Neural cell (in vitro differentiated cells): ENCODE results near the gene CPA2. TPM values are rescaled to one million over a fixed set of nuclear protein-coding genes. Genes with fewer than 3 reads are reported as not detected.

Experiments
- H2AFZ ChIP-seq: fragments of 200-600, 300-800 bp; sonication (generic), shearing (Covaris generic); 2 replicates; pipeline ENCODE4 v1.6.0; 2014; ENCODE audit warnings: low read depth, mild to moderate bottlenecking, antibody characterized with exemption, low read length, moderate library complexity
- H3F3A ChIP-seq: fragments of 200-600 bp; shearing (Covaris generic); 2 replicates; pipeline ENCODE4 v1.6.1; 2016; ENCODE audit warnings: mild to moderate bottlenecking, moderate library complexity, mixed read lengths, antibody characterized with exemption, low read length; ENCODE audit not compliant: insufficient read depth, poor library complexity, severe bottlenecking
- H3K27ac ChIP-seq: fragments of 200-600, 300-800 bp; sonication (generic), shearing (Covaris generic); 2 replicates; pipeline ENCODE4 v1.5.1; 2014; ENCODE audit warnings: mild to moderate bottlenecking, low read length, moderate library complexity
- H3K27me3 ChIP-seq: fragments of 300-800, 200-600 bp; sonication (generic), shearing (Covaris generic); 2 replicates; pipeline ENCODE4 v1.6.0; 2014; ENCODE audit warnings: mild to moderate bottlenecking, low read depth, low read length, moderate library complexity; ENCODE audit not compliant: insufficient read depth
- H3K36me3 ChIP-seq: fragments of 300-800, 200-600 bp; sonication (generic), shearing (Covaris generic); 2 replicates; pipeline ENCODE4 v1.5.1; 2014; ENCODE audit warnings: mild to moderate bottlenecking, antibody characterized with exemption, low read length, moderate library complexity; ENCODE audit not compliant: insufficient read depth
- H3K4me2 ChIP-seq: fragments of 300-800, 200-600 bp; sonication (generic), shearing (Covaris generic); 2 replicates; pipeline ENCODE4 v1.6.0; 2014; ENCODE audit warnings: mild to moderate bottlenecking, low read length
- H3K4me3 ChIP-seq: fragments of 300-800, 200-600 bp; sonication (generic), shearing (Covaris generic); 2 replicates; pipeline ENCODE4 v1.5.1; 2014; ENCODE audit warnings: mild to moderate bottlenecking, low read length, moderate library complexity
- H3K79me2 ChIP-seq: fragments of 200-600 bp; shearing (Covaris generic); replicated peaks from 2 replicates; pipeline ENCODE4 v1.6.0; 2014; ENCODE audit warnings: mild to moderate bottlenecking, low read length, moderate library complexity; ENCODE audit not compliant: insufficient read depth
- H3K9ac ChIP-seq: fragments of 300-800, 200-600 bp; sonication (generic), shearing (Covaris generic); 2 replicates; pipeline ENCODE4 v1.6.1; 2016; ENCODE audit warnings: mild to moderate bottlenecking, low read length, mixed read lengths
- H3K9me2 ChIP-seq: fragments of 200-600 bp; shearing (Covaris generic); 2 replicates; pipeline ENCODE4 v1.6.1; 2016; ENCODE audit warnings: mild to moderate bottlenecking, low read length, mixed read lengths; ENCODE audit not compliant: insufficient read depth
- H3K9me3 ChIP-seq: fragments of 200-600, 300-800 bp; sonication (generic), shearing (Covaris generic); 2 replicates; pipeline ENCODE4 v1.6.1; 2016; ENCODE audit warnings: mild to moderate bottlenecking, mixed run types, low read length, moderate library complexity, mixed read lengths
- H4K20me1 ChIP-seq: fragments of 200-600 bp; shearing (Covaris generic); 2 replicates; pipeline ENCODE4 v1.6.1; 2016; ENCODE audit warnings: mild to moderate bottlenecking, mixed run types; ENCODE audit not compliant: insufficient read depth
- CTCF ChIP-seq: fragments of 450-650 bp; IDR thresholded peaks from 2 replicates; pipeline ENCODE4 v1.5.1; 2014; ENCODE audit warnings: antibody characterized with exemption, mild to moderate bottlenecking, moderate library complexity; ENCODE audit not compliant: poor library complexity, severe bottlenecking
- EP300 ChIP-seq: fragments of 450-650 bp; conservative IDR thresholded peaks from 2 replicates; pipeline ENCODE4 v1.6.1; 2014; ENCODE audit warnings: antibody characterized with exemption, mild to moderate bottlenecking, moderate library complexity; ENCODE audit not compliant: poor library complexity, severe bottlenecking
- EZH2 ChIP-seq: fragments of 200-600, 300-800 bp; shearing (Covaris generic), sonication (generic); IDR thresholded peaks from 2 replicates; pipeline ENCODE4 v1.6.1; 2014; ENCODE audit warnings: antibody characterized with exemption, low read length, borderline replicate concordance, mild to moderate bottlenecking; ENCODE audit not compliant: insufficient read depth, poor library complexity, severe bottlenecking
- MXI1 ChIP-seq: fragments of 450-650 bp; conservative IDR thresholded peaks from 2 replicates; pipeline ENCODE4 v1.6.1; 2014; ENCODE audit warnings: antibody characterized with exemption, mild to moderate bottlenecking; ENCODE audit not compliant: poor library complexity, severe bottlenecking
- POLR2AphosphoS5 ChIP-seq: IDR thresholded peaks from 2 replicates; pipeline ENCODE4 v1.6.1; 2012
- RAD21 ChIP-seq: fragments of 450-650 bp; conservative IDR thresholded peaks from 2 replicates; pipeline ENCODE4 v1.6.1; 2014; ENCODE audit warnings: antibody characterized with exemption, mild to moderate bottlenecking, moderate library complexity
- SMC3 ChIP-seq: fragments of 450-650 bp; conservative IDR thresholded peaks from 2 replicates; pipeline ENCODE4 v1.6.1; 2014; ENCODE audit warnings: antibody characterized with exemption, mild to moderate bottlenecking, moderate library complexity; ENCODE audit not compliant: poor library complexity
- TAF1 ChIP-seq: IDR thresholded peaks from 2 replicates; pipeline ENCODE4 v1.6.1; 2012; ENCODE audit warnings: low read depth
- polyA plus RNA-seq: library from polyadenylated mRNA; depleted of rRNA; stranded (reverse); fragments of >200 nt; gene quantifications from 2 replicates; pipeline ENCODE4 v1.2.3, GENCODE V29; 2014
- TF ChIP-seq, protein P1 (sequence below): IDR thresholded peaks from 2 replicates; pipeline ENCODE4 v1.6.1; 2012; ENCODE audit warnings: borderline replicate concordance

CPA2 gene
- polyA plus RNA-seq, 1 donor from 2014 or later = 0.41 TPM

DNA sequence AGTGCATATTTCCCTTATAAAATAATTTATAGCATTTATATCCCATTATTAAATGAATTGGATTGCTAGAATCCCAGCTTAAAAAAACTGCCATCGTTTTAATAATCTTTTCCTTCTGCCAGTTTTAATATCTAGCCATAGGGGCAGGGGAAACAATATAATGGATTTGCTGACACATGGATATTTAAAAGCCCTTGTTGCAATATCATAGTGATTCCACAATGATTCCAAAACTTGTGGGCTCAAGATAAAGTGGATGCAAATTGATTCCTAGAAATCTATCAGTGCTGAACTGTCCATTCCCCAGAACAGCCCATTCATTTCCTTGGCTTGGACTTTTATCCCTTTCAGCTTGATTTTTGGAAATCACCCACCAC, 2.6 kb downstream of the CPA2 start:
- Histone ChIP-seq H3K9me2 (no peaks in the 10 kb centered on the region), H3K27me3 (no peaks in the 10 kb centered on the region), H4K20me1 (no peaks in the 10 kb centered on the region), H2AFZ (no peak overlapping the region), H3F3A (peaks cover 8% of the 10 kb centered on the region), H3K4me2 (no peak overlapping the region), H3K4me3 (no peak overlapping the region), H3K79me2 (peaks cover 2% of the 10 kb centered on the region), H3K36me3 (no peaks in the 10 kb centered on the region), H3K9ac (no peak overlapping the region), H3K9me3 (no peaks in the 10 kb centered on the region), H3K27ac (no peak overlapping the region)
- no peak for TF ChIP-seq CTCF
- TF ChIP-seq MXI1 = no peak
- TF ChIP-seq, protein P1, sequence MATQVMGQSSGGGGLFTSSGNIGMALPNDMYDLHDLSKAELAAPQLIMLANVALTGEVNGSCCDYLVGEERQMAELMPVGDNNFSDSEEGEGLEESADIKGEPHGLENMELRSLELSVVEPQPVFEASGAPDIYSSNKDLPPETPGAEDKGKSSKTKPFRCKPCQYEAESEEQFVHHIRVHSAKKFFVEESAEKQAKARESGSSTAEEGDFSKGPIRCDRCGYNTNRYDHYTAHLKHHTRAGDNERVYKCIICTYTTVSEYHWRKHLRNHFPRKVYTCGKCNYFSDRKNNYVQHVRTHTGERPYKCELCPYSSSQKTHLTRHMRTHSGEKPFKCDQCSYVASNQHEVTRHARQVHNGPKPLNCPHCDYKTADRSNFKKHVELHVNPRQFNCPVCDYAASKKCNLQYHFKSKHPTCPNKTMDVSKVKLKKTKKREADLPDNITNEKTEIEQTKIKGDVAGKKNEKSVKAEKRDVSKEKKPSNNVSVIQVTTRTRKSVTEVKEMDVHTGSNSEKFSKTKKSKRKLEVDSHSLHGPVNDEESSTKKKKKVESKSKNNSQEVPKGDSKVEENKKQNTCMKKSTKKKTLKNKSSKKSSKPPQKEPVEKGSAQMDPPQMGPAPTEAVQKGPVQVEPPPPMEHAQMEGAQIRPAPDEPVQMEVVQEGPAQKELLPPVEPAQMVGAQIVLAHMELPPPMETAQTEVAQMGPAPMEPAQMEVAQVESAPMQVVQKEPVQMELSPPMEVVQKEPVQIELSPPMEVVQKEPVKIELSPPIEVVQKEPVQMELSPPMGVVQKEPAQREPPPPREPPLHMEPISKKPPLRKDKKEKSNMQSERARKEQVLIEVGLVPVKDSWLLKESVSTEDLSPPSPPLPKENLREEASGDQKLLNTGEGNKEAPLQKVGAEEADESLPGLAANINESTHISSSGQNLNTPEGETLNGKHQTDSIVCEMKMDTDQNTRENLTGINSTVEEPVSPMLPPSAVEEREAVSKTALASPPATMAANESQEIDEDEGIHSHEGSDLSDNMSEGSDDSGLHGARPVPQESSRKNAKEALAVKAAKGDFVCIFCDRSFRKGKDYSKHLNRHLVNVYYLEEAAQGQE = no peak
- TF ChIP-seq TAF1 = no peak
- no peak for TF ChIP-seq EP300
- TF ChIP-seq RAD21 = no peak
- no peak for TF ChIP-seq SMC3
- no peak for TF ChIP-seq POLR2AphosphoS5
- TF ChIP-seq EZH2 = no peak

GRCh38 chr7:130270947-130271800, 4.5 kb downstream of the CPA2 start:
- Histone ChIP-seq H3K36me3 (no peaks in the 10 kb centered on the region), H3K4me3 (no peak overlapping the region), H3K9me3 (no peaks in the 10 kb centered on the region), H3F3A (peaks cover 8% of the 10 kb centered on the region), H3K27ac (peak overlapping the region; percentile 99), H3K4me2 (no peak overlapping the region), H4K20me1 (no peaks in the 10 kb centered on the region), H3K79me2 (peaks cover 8% of the 10 kb centered on the region), H3K9me2 (no peaks in the 10 kb centered on the region), H2AFZ (no peak overlapping the region), H3K27me3 (no peaks in the 10 kb centered on the region), H3K9ac (peak overlapping the region; percentile 83)
- TF ChIP-seq TAF1 = no peak
- TF ChIP-seq POLR2AphosphoS5 = no peak
- TF ChIP-seq EZH2 = no peak
- no peak for TF ChIP-seq RAD21
- TF ChIP-seq CTCF = no peak
- TF ChIP-seq, protein P1 = no peak
- TF ChIP-seq MXI1 = no peak
- no peak for TF ChIP-seq SMC3
- TF ChIP-seq EP300 = no peak
